HG03025 (cell line): ENCODE data around the gene IGF1R.

Source experiments
- ATAC-seq: cut with Tn5 transposase; IDR thresholded peaks from one replicate; pipeline ENCODE4 v1.9.1; 2021; ENCODE audit warnings: mild to moderate bottlenecking, moderate library complexity; ENCODE audit not compliant: unreplicated experiment, low FRiP score

The IGF1R gene

DNA sequence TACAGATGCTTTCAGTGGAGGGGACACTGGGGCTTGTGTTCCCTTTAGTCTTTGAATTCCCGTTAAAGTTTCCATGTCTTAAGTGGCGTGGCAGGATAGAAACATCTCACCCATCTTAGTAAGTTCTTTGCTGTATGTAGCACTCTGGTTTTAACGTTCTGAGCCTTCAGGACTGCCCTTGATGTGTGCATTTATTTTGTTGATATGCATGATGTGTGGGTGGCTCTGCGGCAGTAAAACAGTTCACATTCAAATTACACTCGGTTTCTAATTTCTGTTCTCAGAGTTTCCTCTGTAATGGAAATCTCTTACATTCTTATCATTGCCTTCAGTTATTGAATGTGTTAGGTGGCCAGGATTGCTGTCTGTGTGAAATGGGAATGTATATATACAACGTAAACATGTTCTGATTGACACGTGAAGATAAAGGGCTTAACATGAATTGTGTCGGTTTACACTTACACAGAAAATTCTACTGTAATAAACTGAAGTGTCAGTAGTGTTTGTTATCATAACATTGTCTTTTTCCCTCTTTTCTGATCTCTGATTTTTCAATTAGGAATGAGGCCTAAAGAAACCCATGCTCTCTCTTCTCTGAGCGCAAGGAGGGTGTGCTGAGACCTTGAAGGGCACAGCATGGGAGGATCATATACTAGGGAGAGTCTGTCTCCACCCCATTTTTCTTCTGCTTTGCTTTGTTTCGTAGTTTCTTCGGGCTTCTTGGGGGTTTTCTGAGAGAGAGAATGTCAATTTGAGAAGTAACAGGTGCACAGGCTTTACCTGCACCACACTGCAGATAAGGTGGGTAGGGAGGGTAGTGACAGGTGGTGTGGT is 51.5 kb downstream of the IGF1R start:
- no peak for ATAC-seq

DNA sequence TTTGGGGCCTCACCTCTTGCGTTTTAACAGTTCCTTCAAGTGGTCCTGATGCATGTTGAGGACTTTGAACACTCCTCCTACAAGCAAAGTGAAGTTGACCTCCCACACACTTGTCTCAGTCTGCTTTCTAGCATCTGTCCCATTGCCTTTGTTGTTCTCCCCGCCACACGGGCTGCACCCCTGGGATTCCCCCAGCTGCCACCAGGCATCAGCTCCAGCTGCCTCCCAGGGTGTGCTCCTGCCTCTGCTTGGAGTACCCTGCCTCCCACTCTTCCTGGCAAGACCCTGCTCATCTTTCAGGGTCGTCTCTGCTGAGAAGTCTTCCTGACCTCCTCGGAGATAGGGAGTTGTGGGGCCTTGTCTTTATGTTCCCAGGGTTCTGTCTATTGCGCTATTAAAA is 52.2 kb downstream of the IGF1R start:
- no peak for ATAC-seq

DNA sequence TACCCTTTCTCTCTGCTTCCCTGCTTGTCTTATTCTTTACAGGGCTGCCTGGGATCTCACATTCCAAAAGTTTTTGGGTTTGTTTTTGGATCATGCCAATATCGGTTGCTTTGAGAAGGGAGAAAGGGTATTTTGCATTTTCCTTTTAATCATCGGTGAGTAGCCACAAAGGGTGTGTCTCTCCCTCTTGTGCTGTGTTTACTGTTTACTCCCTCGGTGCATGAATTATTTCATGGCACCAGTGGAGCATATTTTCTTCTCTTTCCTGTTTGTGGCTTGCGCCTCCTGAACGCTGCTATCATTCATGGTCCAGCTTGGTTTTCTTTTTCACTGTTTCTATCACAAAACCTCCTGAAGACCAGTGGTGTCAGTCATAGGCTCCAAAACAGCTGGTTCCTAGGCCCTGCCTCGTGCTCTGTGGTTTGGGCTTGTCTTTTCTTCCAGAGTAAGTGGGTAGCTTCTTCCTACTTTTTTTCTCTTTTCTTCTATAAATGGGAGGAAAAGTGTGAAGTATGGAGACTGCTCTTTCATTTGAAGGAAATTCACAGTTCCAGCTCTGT is 54.9 kb downstream of the IGF1R start:
- ATAC-seq = no peak

DNA sequence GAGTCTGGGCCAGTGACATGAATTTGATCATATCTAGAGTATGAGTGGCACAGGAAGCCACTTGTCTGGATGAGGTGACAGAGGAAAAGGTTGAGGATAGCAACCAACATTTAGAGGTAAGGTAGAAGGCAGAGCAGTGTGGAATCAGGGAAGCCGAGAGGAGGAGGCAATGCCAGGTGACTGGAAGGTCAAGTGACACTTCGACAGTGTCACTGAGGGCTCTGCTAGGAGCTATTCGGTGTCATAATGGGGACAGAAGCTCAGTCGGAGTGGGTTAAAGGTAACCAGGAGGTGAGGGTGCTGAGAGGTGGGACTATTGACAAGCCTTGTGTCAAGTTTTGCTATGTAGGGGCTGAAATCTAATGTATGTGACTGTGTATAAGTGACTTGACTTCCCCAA is 56.7 kb downstream of the IGF1R start:
- no peak for ATAC-seq

DNA sequence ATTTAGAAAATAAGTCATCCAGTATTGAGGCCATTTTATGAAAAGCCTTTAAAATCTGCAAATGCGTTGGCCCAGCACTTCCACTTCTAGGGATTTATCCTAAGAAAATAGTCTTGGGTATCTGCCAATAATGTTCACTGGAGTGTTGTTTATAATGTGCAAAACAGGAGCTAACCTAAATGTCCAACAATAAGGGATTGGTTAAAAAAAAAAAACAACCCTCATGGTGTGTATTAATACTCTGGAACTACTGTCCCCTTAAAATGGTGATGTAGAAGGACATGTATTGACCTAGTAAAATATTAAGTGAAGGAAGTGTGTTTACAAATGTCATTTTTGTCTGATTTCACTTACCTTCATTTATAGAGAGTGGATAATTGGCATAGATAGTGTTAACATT is 58.0 kb downstream of the IGF1R start:
- ATAC-seq = no peak

DNA sequence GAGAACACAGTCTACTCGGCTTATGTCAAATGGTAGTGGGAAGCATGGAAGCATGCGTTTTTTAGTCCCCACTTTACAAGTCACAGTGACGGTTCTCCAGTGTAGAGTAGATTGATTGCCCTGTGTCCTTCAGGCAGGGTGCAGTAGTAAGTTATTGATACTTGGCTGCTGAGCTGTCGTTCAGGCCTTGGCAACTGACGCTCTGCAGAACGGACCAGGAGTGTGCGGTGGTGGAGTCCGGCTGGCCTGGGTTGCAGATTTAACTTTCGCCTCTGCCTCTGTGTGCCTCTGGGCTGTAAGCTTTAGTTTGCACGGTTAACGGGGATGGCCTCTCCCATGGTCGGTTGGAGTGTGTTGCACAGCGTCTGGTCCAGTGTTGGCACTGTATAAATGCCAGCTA is 58.6 kb downstream of the IGF1R start:
- ATAC-seq = no peak

DNA sequence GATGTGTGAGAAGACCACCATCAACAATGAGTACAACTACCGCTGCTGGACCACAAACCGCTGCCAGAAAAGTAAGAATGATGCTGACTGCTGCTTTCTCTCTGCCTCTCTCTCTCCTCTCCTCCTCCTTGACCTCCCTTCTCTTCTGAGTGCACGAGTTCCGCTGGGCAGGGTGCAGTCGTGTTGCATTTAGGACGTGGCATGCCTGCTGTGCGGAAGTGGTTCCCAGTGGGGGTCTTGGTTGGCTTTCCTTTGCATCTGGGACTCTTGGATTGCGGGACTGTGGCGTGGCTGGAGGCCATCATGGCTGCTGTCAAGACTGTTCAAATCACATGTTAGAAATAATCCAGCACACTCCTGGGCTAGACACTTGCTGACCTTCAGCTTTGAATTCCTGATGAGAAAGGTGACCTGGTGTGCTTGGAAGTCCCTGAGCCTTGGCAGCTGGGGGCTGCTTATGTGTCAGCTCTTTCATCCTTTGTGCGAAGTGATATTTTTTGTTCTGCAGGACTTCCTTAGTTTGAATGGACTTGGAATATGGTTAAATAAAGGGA is 59.8 kb downstream of the IGF1R start:
- ATAC-seq = no peak

DNA sequence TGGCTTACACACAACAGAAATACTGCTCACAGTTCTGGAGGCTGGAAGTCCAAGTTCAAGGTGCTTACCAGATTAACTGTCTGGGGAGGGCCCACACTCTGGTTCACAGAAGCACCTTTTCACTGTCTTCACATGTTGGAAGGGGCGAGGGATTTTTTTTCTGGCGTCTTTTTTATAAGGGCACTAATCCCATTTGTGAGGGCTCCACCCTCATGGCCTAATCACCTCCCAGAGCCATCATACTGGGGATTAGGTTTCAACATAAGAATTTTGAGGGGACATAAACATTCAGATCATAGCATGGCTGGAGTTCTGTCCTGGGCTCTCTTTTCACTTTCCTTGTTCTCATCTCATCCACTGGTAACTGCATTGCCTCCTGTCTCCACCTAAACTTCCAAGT is 63.5 kb downstream of the IGF1R start:
- ATAC-seq = no peak

DNA sequence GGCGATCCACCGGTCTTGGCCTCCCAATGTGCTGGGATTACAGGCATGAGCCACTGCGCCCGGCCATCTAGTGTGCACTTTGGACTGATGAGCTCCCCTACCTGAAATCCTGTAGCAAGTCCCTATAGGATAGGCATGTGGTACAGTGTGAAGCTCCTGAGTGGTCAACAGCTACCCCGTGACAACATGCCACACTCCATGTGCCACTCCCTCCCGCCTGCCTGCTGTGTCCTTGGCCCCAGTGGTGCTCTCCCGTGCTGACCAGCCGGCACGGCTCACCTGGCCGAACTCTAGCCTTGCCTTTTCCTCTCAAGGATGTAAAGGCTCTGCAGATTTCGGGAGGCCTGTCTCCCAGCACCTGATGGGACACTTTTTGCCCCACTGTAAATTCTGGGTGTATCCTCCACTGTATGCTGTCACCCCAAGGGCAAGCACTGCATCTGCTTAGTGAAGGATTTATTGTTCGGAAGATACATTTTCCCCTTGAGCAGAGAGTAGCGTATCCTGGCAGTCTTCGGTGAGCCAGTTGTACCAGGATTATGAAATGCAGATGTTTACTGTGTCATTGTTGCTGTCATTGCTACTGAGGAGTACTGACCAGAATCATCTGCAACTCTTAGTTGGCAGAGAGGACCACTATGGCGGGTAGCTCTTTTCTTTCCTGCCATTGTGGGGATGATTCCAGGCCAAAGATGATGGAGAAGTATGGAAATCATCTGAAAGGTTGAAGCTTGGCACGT is 64.7 kb downstream of the IGF1R start:
- no peak for ATAC-seq

DNA sequence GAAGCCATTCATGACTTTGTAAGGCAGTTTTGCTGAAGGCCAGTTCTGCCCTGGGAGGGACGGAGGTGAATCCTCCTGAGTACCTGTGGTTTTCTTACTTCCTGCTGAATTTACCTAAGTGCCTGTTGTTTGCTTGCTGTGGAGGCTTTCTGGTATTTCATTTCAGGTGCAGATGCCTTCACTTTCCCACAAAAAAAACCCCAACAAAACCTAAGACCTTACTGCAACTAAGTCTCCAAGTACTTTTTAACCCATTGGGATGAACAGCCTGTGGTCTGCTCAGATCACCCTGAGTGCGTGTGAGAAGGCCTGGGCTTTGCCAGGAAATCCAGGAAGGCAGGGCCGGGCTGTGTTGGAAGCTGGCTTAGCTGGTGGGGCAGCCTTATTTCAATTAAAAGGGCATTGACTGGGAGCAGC is 65.3 kb downstream of the IGF1R start:
- ATAC-seq = no peak

DNA sequence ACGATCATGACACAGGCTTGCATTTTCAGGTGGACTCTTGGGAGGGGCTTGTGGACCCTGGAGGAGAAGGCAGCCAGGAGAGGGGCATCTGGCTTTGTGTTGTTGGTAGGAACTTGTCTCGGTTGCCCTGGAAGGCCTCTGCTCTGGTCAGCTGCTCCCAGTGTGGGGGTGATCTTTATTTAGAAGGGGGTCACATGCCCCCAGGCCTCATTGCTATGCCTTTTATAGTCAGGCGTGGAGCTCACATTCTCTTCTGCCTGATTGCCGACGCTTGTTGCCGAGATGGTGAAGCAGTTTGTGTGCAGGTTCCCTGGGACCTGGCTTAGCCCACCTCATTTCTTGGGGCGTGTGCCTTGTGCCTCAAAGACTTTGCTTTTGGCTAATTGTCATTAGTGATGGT is 66.6 kb downstream of the IGF1R start:
- ATAC-seq = no peak

DNA sequence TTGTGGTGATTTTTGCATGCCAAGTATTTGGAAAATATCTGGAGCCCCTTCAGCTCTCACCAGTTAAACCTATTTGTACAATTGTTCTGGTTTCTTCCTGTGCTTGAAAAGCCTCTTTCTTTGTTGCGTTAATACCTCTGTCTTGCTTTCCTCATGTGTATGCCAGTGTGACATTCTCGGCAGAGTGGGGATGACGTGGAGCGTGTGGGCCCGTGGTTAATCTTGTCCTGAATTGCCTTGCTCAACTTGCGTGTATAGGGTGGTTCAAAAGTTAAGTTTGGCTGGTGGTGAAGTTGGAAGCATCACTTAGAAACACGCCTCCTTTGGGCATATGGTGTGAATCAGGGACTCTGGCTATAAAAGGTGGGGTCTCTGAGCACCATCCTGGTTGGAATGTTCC is 67.1 kb downstream of the IGF1R start:
- ATAC-seq = no peak

DNA sequence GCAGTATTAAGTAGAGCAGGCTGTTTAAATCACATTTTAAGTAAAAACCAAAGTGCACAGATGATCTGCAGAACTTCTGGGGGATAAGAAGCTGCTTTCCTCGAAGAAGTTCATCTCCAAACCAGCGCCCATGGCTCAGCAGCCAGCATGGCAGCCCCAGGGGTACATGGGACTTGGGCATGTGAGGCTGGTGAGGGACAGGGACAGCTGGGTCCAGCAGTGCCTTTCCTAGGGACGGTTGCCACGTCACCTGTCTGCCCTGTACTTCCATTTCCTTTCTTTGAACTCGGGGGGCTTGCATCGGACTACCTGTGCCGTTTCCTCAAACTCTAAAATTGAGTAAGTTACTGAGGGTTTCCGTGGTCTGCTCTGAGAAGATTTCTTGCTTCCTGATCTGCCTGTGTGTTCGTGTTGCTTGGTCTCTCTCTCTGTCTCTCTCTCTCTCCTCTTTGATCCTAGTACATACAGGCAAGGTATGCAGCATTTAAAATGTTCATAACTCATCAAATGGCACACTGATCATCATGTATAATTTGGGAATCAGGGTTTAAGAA is 67.6 kb downstream of the IGF1R start:
- no peak for ATAC-seq

DNA sequence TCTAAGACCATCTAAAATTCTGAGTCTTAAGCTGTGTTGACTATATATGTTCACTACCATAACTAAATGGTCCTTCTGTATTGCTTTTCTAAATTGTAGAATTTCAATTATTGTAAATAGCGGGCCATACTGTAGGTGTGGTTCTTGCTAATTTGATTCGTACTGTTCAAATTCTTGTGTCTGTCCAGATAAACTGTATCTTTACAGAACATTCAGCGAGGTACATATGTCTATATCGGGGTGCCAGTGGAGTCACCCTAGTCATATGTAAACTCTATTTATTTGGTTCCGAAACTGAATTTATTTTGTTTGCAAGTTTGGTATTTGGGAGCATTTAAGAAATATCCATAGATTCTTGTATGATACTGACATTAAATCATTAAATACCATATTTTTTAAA is 69.0 kb downstream of the IGF1R start:
- ATAC-seq = no peak

DNA sequence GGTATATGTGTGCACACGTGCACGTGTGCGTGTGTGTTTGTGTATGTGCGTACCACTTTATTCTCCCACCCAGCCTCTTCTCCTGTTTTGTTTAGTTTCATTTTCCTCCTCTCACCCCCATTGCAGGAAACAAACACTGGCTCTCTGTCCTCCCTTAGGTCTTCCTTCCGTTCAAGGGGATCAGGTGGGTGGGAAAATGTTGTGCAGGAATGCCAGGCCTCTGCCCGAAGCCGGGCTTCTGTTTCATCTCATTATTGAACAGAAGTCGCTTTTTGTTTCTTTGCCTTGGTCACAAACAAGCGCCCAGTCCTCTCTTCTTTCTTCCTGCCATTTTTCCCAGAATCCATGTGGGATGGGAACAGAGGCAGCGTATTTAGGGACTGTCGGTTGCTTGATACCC is 69.6 kb downstream of the IGF1R start:
- no peak for ATAC-seq

DNA sequence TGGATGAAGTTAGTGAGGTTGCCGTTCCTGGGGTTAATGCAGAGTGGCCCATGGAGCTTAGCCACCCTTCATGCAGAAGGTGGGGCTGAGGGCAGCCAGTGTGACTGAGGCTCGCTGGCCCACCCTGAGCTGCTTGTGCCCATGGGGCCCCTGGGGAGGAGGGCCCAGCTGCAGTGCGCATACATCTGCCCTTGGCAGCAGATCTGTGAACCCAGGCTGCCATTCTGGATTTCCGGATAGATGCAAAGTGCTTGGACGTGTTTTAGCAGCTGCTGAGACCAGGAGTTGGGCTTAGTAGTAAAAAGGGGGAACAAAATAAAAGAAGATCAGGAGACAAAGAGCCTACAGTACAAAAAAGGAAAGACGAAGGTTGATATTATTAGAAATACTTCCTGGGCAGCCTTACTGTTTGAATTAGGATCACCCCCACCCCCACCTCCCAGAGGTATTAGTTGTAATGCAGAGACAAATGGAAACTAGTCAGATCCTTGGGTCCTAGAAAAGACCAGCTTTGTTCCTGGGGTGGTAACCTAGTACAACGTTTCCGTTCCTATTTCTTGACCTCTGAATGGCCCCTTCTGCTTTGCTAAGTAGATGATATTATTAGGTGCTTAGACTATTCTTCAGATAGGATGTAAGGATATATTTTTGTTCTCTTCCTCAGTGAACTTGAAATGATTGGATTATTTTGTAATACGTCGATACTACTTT is 70.2 kb downstream of the IGF1R start:
- no peak for ATAC-seq

DNA sequence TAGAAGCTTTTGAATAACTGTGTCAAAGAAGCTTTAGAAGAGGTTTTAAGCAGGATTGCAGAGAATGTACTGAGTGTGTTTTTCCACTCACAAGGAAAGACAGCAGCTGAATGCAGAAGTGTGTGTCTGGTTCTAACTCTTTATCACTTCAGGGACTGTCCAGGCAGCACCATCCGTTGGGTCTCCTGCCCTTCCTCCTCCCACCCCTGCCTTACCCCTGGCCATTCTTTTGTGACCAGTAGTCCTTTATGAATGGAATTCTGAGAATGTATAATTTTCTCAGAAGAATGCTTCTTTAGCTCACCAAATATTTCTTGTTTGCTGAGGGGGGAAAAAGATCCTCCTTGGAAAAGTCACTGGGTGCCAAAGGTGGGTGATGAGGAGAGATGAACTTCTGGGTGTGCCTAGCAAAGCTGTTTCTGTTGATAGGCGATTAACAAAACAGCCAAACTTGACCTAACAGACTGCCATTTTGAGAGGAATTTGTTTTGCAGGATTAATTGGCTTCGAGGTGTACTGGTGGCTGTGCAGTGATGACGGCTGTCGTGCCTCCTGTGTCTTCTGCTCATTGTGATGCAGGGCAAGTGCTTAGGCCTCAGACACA is 70.9 kb downstream of the IGF1R start:
- no peak for ATAC-seq

DNA sequence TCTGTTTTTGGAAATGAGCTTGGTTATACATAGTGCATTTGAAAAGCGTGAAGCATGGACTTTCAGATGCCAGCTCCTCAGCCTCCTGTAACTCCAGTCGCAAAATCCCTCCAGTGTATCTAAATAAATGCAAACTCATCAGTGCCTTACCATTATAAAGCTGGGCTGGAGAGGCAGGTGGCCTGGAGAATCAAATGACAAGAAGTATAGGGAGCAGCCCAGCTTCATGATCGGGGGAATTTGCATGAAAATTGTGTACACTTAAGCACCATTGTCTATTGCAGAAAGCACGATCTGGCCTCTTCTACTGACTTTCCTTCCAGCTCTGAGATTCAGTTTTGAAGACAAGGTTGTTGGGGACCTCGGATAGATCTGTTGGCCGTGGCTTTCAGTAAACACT is 71.7 kb downstream of the IGF1R start:
- ATAC-seq = no peak

DNA sequence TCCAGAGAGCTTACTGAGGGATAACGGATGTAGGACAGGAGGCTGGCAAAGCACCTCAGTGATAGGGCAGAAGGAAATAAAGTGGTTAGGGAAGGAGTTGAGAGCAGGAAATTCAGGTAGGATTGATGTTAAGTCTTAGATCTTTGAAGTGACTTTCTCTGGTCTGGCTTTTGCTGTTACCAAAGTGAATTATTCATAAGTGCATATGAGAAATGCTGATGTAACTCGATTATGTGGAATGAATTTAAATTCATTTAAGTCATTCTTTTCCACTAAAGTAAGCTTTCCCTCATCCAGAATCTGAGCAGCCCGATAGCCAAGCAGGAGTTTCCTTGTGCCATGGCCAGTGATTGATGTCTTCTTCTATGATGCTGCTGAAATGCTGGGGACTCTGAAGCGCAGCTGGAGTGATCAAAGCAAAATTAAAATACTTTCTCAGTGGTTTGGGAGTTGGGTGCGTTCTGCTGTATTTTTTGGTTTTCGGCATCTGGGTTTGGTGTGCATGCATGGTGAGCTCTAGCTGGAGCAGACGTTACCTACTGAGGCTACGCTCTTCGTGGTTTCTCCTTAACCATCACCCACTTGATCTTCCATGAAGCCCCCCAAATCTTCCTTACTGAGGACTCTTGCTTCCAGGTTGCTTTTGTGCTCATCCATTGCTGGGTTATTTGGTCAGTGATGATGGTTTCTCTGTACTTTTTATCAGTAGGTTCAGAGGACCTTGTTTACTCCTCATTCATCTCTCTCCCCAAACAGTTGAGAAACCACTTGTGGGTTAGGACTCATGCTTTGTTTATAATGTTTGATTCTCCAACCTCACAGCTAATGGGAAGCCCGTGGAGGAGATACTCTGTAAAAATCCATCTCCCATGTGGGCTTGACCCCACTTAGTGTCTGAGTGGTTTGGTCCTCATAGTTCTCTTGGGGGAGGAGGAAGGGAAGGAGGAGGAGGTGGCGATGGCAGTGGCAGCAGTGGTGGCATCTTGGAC is 72.5 kb downstream of the IGF1R start:
- ATAC-seq = no peak
